ENCODE results near the gene ACTN1. TPM values are rescaled to one million over a fixed set of nuclear protein-coding genes. Genes with fewer than 3 reads are reported as not detected.

The ACTN1 gene
- total and polyA plus RNA-seq, 10 of the 15 experiments (the other 5 are each of a cell fraction or from before 2014, with no cell fraction given) = 0.14 to 39.4 (median 2.6) TPM

- TF ChIP-seq CEBPZ (IDR thresholded peaks at IDR 0.05; ENCODE audit: low read depth, low read length) (no peak), KDM1A (IDR thresholded peaks at IDR 0.05; ENCODE audit: borderline replicate concordance) (no peak), IRF3 (IDR thresholded peaks at IDR 0.05) (no peak)
- TF ChIP-seq, protein P1, sequence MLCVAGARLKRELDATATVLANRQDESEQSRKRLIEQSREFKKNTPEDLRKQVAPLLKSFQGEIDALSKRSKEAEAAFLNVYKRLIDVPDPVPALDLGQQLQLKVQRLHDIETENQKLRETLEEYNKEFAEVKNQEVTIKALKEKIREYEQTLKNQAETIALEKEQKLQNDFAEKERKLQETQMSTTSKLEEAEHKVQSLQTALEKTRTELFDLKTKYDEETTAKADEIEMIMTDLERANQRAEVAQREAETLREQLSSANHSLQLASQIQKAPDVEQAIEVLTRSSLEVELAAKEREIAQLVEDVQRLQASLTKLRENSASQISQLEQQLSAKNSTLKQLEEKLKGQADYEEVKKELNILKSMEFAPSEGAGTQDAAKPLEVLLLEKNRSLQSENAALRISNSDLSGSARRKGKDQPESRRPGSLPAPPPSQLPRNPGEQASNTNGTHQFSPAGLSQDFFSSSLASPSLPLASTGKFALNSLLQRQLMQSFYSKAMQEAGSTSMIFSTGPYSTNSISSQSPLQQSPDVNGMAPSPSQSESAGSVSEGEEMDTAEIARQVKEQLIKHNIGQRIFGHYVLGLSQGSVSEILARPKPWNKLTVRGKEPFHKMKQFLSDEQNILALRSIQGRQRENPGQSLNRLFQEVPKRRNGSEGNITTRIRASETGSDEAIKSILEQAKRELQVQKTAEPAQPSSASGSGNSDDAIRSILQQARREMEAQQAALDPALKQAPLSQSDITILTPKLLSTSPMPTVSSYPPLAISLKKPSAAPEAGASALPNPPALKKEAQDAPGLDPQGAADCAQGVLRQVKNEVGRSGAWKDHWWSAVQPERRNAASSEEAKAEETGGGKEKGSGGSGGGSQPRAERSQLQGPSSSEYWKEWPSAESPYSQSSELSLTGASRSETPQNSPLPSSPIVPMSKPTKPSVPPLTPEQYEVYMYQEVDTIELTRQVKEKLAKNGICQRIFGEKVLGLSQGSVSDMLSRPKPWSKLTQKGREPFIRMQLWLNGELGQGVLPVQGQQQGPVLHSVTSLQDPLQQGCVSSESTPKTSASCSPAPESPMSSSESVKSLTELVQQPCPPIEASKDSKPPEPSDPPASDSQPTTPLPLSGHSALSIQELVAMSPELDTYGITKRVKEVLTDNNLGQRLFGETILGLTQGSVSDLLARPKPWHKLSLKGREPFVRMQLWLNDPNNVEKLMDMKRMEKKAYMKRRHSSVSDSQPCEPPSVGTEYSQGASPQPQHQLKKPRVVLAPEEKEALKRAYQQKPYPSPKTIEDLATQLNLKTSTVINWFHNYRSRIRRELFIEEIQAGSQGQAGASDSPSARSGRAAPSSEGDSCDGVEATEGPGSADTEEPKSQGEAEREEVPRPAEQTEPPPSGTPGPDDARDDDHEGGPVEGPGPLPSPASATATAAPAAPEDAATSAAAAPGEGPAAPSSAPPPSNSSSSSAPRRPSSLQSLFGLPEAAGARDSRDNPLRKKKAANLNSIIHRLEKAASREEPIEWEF (IDR thresholded peaks at IDR 0.05; ENCODE audit: insufficient replicate concordance, low read depth, low read length) = no peak
- TF ChIP-seq, protein P2, sequence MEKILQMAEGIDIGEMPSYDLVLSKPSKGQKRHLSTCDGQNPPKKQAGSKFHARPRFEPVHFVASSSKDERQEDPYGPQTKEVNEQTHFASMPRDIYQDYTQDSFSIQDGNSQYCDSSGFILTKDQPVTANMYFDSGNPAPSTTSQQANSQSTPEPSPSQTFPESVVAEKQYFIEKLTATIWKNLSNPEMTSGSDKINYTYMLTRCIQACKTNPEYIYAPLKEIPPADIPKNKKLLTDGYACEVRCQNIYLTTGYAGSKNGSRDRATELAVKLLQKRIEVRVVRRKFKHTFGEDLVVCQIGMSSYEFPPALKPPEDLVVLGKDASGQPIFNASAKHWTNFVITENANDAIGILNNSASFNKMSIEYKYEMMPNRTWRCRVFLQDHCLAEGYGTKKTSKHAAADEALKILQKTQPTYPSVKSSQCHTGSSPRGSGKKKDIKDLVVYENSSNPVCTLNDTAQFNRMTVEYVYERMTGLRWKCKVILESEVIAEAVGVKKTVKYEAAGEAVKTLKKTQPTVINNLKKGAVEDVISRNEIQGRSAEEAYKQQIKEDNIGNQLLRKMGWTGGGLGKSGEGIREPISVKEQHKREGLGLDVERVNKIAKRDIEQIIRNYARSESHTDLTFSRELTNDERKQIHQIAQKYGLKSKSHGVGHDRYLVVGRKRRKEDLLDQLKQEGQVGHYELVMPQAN (conservative IDR thresholded peaks at IDR 0.05) = no peak
These were observed 99.1 kb downstream of the ACTN1 start (continued) for GRCh38 chr14:68879841-68880575.

Data from GM12878 (cell line).